ENCODE results near the gene TMEM79. TPM values are rescaled to one million over a fixed set of nuclear protein-coding genes. Genes with fewer than 3 reads are reported as not detected.

TMEM79 gene, protein sequence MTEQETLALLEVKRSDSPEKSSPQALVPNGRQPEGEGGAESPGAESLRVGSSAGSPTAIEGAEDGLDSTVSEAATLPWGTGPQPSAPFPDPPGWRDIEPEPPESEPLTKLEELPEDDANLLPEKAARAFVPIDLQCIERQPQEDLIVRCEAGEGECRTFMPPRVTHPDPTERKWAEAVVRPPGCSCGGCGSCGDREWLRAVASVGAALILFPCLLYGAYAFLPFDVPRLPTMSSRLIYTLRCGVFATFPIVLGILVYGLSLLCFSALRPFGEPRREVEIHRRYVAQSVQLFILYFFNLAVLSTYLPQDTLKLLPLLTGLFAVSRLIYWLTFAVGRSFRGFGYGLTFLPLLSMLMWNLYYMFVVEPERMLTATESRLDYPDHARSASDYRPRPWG
- total RNA-seq (2014; rRNA removed; shearing (Covaris generic)), result 2.0 and 5.0 TPM in 2 replicates

DNA sequence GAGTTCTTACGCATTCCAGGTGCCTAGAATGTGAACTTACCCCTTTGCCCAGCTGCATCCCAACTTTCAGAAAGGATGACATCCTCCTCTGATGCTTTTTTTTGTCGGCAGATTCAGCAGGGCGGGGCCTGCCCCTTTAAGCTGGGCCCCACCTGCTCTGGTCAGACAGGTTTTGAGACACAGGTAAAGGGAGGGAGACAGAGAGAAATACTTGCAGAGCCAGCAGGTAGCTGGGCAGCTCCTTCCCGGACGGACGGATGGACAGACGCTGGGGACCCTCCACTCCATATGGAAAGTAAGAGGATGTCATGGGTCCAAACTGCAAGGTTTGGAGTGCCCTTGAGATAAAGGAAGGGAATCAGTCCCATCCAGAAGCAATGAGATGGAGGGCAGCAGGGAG, at the start of gene TMEM79:
Gene TMEM79 (plus strand): TSS at position 214 of the 400 bp plus-strand sequence. CDS start 902 bp downstream, outside the sequence.
- DNase-seq (ENCODE audit: low spot score), result no peak
- in situ Hi-C loops (cut with HindIII; ENCODE audit: low sequenced_read_pairs), result no loop called here

DNA sequence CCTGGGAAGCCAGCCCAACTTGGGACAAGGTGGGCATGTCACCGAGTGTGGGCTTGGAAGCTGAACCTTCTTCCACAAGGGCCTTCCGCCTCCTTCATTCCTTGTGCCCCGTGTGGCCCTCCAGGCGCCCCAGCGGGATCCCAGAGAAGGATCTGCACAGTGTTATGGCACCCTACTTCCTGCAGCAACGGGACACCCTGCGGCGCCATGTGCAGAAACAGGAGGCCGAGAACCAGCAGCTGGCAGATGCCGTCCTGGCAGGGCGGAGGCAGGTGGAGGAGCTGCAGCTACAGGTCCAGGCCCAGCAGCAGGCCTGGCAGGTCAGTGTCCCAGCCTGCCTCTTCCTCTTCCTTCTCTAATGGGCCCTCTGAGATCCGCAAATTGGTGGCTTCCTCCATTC, 48.0 kb upstream of the TMEM79 start:
- in situ Hi-C loops (cut with HindIII; ENCODE audit: low sequenced_read_pairs), result no loop called here
- DNase-seq (ENCODE audit: low spot score), result no peak

DNA sequence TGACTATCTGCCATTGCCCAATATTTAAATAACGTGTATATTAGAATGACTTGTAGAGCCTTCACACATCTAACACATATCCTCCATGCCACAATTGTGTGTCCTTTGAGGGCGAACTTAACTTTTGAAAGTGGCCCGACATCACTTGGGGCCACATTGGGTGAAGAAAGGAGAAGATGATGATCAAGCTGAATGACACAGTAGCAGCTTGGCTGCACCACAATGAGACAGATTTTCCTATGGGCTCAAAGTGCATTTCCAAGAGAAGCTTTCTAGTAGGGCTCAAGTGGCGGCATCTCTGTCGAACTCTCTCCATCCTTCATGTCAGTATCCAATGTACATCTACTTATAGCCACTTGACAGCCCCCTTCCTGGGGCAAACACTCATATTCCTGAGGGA, 45.9 kb upstream of the TMEM79 start:
- DNase-seq (ENCODE audit: low spot score), result no peak
- in situ Hi-C loops (cut with HindIII; ENCODE audit: low sequenced_read_pairs), result no loop called here

DNA sequence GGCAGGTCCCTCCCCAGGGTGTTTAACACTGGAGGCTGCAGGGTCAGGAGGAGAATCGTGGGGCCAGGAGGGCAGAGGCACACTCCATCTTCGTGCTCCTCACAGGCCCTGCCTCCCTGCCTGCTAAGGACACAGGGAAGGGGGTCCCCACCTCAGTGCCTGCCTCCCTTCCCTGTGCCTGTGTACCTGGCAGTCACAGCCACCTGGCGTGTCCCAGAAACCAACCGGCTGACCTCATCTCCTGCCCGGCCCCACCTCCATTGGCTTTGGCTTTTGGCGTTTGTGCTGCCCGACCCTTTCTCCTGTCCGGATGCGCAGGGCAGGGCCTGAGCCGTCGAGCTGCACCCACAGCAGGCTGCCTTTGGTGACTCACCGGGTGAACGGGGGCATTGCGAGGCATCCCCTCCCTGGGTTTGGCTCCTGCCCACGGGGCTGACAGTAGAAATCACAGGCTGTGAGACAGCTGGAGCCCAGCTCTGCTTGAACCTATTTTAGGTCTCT, 42.8 kb upstream of the TMEM79 start:
- peak; percentile 41 for DNase-seq (ENCODE audit: low spot score)
- in situ Hi-C loops (cut with HindIII; ENCODE audit: low sequenced_read_pairs), result no loop called here

DNA sequence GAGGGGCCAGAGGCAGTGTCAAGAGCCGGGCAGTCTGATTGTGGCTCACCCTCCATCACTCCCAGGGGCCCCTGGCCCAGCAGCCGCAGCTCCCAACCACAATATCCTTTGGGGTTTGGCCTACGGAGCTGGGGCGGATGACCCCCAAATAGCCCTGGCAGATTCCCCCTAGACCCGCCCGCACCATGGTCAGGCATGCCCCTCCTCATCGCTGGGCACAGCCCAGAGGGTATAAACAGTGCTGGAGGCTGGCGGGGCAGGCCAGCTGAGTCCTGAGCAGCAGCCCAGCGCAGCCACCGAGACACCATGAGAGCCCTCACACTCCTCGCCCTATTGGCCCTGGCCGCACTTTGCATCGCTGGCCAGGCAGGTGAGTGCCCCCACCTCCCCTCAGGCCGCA, 42.2 kb upstream of the TMEM79 start, which contains the start of gene BGLAP:
Gene BGLAP (plus strand): TSS at position 259 of the 400 bp plus-strand sequence. CDS start 48 bp downstream, at position 307.
- DNase-seq (ENCODE audit: low spot score), result no peak
- in situ Hi-C loops (cut with HindIII; ENCODE audit: low sequenced_read_pairs), result no loop called here

DNA sequence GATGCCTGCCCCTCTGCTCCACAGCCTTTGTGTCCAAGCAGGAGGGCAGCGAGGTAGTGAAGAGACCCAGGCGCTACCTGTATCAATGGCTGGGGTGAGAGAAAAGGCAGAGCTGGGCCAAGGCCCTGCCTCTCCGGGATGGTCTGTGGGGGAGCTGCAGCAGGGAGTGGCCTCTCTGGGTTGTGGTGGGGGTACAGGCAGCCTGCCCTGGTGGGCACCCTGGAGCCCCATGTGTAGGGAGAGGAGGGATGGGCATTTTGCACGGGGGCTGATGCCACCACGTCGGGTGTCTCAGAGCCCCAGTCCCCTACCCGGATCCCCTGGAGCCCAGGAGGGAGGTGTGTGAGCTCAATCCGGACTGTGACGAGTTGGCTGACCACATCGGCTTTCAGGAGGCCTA, 41.4 kb upstream of the TMEM79 start:
- no peak for DNase-seq (ENCODE audit: low spot score)

DNA sequence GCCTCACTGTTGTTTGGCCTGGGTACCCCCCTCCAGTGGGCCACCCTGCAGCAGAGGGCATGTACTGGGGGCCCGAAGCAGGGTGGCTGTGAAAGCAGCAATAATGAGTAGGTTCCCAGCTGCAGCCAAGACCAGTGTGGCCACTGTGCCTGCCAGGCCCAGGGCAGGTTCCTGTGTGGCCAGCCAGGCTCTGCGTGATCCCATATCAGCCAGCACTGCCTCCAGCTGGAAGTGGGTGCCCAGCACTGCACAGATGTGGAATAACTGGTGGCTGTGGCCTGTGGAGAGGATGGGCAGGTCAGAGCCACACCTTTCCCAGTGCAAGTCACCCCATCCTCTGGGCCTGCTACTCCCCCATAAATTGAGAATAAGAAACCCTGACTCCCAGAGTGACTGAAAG, 40.0 kb upstream of the TMEM79 start:
- in situ Hi-C loops (cut with HindIII; ENCODE audit: low sequenced_read_pairs), result no loop called here
- no peak for DNase-seq (ENCODE audit: low spot score)

More for the DNA sequence above, 41.4 kb upstream of the TMEM79 start:
- in situ Hi-C loops (cut with HindIII; ENCODE audit: low sequenced_read_pairs), result no loop called here

DNA sequence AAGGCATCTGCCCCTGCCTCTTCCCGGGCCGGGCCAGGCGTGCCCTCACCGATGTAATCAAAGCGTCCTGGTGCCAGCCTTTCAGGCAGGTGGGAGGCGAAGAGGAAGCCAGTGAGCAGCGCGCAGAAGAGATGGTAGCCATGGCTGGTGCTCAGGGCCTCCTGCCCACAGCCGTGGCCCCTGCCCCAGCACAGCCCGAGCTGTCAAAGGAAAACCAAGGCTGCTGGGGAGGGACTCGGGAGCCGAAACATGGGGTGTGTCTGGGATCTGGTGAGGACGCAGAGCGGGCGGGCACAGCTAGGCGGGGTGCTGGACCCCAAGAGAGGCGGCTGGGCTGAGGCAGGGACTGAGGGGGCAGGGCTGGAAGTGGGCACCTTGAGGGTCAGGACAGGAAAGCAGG, 39.4 kb upstream of the TMEM79 start:
- DNase-seq (ENCODE audit: low spot score), result no peak
- in situ Hi-C loops (cut with HindIII; ENCODE audit: low sequenced_read_pairs), result no loop called here

DNA sequence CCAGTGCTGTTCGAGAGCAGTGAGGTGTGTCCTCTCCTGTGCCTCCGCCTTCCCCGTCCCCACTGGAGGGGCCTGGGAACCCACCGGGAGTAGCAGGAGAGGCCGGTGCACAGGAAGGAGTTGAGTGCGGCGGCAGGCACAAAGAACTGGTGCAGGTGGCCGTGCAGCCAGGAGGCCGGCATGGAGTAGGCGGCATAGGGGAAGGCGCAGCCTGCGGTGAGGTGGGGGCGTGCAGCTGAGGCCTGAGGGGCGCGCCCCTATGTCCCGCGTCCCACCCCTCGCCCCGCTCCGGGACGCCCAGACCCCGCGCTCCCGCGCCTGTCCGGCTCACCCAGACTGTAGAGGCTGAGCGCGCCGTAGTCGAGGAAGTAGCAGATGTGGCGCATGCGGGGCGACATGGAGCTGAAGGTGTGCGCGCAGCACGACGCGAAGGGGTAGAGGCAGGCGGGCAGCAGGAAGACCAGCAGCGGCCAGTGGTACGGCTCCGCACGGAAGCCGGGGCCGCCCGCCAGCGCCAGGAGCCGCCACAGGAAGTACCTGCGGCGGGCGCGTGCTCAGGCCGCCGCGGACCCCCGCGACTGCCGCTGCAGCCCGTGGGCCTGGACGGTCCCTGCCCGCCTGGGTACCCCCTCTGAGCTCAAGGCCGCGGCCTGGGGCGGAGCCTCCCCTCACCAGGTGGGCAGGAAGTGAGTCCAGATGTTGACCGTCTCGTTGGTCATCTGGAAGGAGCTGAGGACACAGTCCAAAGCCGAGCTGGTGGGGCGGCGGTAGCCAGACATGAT, 38.5 kb upstream of the TMEM79 start:
- no peak for DNase-seq (ENCODE audit: low spot score)
- in situ Hi-C loops (cut with HindIII; ENCODE audit: low sequenced_read_pairs), result no loop called here

DNA sequence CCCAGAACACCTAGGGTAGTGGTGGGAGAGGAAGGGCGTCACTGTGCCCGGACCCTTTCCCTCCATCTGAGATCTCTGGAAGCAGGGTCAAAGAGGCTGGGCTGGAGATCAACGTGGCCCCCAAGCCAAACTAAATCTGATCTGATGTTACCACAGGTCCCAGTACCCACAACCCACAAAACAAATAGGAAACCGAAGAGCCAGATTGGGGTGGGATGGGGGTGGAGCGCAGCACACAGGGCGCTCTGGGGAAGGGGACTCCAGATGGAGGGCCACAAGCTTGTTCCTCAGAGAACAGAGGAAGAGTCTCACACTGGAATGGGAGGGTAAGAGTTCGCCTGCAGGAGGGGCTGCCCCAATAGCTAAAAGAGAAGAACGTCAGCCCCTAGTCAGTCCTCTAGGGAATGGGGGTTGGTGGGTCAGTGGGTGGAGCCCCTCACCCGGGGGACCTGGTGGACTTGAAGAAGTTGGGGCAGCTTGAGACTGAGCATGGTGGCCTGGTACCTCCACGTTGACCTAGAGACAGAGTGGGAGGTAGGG, 37.8 kb upstream of the TMEM79 start:
- no peak for DNase-seq (ENCODE audit: low spot score)
- in situ Hi-C loops (cut with HindIII; ENCODE audit: low sequenced_read_pairs), result no loop called here

DNA sequence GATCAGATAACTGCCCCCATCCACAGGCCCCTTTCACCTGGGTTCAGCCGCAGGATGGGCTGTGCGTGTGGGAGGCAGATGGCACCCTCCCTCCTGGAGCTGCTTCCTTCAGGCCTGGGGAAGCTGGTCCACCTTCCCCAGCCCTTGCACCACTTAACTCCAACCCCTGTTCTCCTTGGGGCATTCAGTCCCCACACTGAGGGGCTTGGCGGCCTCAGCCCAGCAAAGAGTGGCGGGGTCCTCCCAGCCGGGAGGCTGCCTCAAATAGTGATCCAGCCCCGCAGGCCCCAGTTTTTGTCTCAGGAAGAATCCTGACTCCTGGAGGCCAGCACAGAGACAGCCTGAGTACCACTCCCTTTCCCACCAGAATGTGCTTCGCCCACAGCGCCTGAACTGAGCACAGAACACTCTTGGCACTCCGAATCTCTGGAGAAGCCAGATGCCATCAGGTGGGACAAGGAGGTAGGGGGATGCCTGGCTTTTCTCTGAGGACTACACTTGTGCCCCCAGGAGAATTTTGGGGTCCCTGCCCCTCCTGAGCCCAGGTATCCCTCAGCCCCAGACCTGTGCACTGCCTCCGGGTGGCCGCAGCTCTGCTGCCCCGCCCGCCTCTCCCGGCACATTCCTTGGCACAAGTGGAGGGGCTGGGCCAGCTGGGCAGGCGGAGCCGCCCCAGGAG, 37.2 kb upstream of the TMEM79 start:
- in situ Hi-C loops (cut with HindIII; ENCODE audit: low sequenced_read_pairs), result no loop called here
- no peak for DNase-seq (ENCODE audit: low spot score)

DNA sequence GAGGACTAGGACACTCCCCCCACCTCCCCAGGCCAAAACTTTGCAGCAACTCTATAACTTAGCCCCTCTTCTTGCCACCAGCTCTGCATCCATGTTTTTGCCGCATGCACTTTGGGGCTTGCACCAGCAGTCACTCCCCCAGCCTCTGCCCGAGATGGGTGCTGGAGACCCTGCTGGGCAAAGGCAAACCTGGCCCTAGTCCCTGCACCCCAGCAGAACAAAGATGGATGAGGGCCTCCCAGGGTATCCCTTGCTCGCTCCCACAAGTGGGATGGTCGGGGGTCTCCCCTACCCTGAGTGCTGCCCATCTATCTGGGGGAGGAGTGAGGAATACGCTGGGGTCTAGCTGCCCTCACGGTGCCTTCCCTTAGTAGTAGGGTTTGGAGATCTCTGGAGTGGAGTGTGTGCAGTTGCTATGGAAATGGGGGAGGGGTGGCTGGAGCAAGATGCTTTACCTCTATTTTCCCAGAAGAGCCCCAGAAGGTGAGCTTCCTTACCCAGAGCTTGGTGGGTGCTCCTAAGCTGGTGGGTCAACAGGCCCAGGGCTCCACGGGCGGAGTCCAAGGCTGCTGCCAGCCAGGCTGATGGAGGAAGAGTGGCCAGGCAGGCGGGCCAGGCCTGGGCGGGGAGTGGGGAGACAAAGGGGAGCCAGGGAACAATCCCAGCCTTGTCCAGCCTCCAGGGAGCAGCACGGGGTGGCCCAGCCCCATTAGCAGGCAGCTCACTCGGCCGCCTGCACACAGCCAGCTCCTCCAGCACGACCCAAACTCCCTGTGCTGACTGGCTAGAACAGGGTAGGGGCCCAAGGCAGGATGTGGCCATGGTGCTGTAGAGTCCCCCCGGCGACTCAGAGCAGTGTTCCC, 36.4 kb upstream of the TMEM79 start, which contains the start of gene PAQR6:
Gene PAQR6 (minus strand): TSS at position 597 of the 863 bp plus-strand sequence. CDS start 1,325 bp downstream, outside the sequence.
- peak; percentile 47 for DNase-seq (ENCODE audit: low spot score)
- in situ Hi-C loops (cut with HindIII; ENCODE audit: low sequenced_read_pairs), result no loop called here

DNA sequence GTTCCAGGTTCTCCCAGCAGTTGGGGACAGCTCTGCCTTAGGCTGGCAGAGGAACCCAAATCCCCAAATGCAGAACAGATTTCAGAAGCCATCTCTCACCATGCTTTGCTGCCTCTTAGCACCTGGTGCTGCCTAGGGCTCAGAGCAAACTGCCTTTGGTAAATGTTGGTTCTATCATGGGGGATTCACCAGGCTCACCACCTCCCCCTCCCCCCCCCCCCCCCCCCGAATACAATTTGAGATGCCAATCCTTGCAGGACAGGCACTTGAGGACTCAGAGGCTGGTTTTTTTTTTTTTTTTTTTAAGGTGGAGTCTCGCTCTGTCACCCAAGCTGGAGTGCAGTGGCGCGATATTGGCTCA, 35.8 kb upstream of the TMEM79 start:
- no peak for DNase-seq (ENCODE audit: low spot score)
- in situ Hi-C loops (cut with HindIII; ENCODE audit: low sequenced_read_pairs), result no loop called here

DNA sequence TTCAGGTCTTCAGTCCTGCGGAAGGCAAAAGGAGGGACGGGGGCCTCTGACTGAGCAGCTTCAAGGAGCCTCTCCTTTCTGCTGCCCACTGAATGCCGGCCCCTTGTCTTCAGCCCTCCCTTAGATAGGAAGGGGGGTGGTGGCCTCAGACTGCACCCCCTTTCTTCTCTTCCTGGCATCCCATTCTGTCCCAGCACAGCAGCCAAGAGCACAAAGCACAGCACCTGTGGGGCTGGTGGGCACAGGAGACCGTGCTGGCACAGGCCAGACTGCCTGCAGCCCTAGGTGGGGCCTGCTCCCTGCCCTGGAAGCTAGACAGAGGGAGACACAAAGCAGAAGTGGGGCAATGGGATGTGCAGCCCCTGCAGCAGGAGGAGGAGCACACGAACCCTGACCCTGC, 34.5 kb upstream of the TMEM79 start:
- in situ Hi-C loops (cut with HindIII; ENCODE audit: low sequenced_read_pairs), result no loop called here

DNA sequence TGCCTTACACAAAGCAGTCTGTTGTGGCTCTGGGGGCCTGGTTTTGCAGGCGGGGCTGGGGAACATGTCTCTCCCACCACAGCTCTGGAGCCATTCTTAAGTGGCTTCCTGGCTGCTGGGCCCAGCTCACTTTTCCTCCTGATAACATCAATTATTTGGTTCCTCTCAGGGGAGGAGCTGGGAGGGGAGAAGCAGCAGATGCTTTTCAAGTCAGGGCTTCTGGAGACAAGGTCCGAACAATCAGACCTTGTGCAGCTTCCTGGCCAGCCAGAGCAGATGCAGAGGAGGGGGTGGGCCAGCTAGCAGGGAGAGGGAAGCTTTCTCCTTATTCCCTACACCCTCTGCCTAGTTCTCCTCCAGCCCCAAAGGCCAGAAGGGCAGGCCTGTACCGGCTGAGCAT, 32.6 kb upstream of the TMEM79 start:
- DNase-seq (ENCODE audit: low spot score), result no peak
- in situ Hi-C loops (cut with HindIII; ENCODE audit: low sequenced_read_pairs), result no loop called here

More for the DNA sequence above, 34.5 kb upstream of the TMEM79 start:
- no peak for DNase-seq (ENCODE audit: low spot score)

DNA sequence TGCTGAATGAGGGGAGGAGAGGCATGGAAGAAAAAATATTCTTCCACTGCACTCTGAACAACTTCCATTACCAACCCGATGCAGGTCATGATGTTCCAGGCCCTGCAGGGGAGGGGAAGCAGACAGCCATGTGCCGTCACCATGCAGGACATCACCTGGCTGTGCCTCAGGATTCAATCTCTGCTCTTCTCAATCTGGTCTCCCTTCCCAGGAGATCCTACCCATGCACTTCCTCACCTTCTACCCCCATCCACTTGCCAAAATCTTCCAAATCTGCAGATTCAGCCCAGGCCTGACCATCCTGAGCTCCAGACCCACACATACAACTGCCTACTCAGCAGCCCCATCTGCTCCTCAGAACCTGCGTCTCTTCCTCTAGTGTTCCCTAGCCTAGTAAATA, 30.5 kb upstream of the TMEM79 start:
- in situ Hi-C loops (cut with HindIII; ENCODE audit: low sequenced_read_pairs), result no loop called here
- DNase-seq (ENCODE audit: low spot score), result peak; percentile 66

DNA sequence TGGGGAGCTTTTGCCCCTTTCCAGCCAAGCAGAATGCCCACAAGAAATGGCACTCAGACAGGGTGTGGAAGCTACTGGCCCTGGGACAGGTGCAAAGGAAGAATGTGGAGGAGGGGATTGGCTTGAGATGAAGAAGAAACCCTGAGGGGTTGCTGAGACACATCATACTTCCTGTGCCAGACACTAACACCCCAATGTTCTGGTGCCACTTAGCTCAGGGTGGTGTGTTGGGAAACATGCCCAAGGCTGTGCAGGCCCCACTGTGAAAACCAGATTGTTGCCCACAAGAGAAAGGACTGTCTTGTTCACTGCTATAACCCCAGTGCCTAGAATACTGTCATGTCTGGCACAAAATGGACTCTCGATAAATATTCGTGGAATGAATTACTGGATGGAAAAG, 26.4 kb upstream of the TMEM79 start:
- in situ Hi-C loops (cut with HindIII; ENCODE audit: low sequenced_read_pairs), result no loop called here
- no peak for DNase-seq (ENCODE audit: low spot score)

DNA sequence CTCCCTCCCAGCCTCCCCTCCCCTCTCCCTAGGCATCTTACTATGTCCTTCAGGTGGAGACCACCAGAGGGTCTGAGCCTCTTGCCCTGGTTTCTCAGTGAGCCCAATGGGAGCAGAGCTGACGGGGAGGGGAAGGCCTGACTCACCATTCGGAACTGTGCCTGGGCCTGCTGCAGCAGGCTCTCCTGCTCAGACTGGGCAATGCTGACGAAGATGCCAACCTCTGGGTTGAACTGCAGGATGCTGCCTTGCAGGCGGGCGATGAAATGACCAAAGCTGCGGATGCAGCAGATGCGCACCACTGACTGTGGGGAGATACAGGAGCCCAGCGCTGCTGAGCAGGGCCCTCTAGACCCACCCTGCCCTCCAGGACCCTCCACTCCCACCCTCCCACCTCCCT, 25.3 kb upstream of the TMEM79 start:
- in situ Hi-C loops (cut with HindIII; ENCODE audit: low sequenced_read_pairs), result no loop called here
- no peak for DNase-seq (ENCODE audit: low spot score)

Data from G401 (cell line).